Left renal cortex interstitium (tissue), 4 donors: ENCODE data around the gene PPFIA4. TPM values are rescaled to one million over a fixed set of nuclear protein-coding genes. Genes with fewer than 3 reads are reported as not detected.

ENCODE experiments used
- DNase-seq, 4 donors: peaks; one replicate each; pipeline ENCODE4 v3.0.0-alpha.2; 2013; ENCODE audit warnings: low read depth in 4 of 4, low spot score in 2 of 4, missing footprints in 1 of 4
- polyA plus RNA-seq, 4 donors: library from polyadenylated mRNA; unstranded; fragments of 120-200 nt; gene quantifications; one replicate each; pipeline ENCODE4 v1.2.1, GENCODE V29; 2013; ENCODE audit not compliant: insufficient read length in 4 of 4

Gene PPFIA4
- polyA plus RNA-seq, 4 donors, result 4.0 to 12.2 (median 8.5) TPM

DNA sequence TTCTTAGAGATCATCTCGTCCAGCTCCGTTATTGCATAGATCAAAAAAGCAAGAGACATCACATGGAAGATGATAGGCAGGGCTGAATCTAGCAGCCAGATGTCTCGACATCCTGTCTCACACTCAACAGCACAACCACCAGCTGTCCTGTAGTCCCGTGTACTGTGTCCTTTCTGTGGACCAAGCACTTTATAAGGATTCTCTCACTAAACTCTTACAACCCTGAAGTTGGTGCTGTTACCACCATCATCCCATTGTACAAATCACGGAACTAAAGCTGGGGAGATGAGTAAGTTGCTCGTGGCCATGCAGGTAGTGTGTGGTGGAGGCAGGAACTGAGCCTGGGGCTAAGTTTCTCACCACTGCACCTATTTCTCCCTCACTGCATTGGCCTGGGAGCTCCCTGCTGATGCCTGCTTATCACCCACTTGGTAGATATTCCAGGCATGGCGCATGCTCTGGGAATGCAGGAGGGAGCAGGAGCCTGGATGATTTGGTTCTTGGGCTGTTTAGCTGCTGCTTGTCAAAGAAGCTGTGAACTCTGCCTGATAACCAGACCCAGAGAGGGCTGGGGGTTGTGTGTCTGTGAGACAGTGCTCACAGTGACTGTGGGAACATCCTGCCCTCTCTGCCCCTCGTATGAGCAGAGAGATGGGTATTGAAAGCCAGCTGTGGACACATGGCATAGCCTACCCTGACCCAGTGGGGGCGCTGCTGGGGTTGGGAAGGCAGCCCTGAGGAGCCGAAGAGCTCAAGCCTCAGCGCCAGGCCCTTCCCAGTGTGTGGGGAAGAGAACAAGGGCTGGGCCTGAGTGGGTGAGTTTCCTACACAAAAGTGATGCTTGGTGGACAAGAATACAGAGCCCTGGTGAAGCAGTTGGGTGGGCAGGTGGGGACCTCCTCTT lies 13.6 kb downstream of the PPFIA4 start:
- no peak for DNase-seq

DNA sequence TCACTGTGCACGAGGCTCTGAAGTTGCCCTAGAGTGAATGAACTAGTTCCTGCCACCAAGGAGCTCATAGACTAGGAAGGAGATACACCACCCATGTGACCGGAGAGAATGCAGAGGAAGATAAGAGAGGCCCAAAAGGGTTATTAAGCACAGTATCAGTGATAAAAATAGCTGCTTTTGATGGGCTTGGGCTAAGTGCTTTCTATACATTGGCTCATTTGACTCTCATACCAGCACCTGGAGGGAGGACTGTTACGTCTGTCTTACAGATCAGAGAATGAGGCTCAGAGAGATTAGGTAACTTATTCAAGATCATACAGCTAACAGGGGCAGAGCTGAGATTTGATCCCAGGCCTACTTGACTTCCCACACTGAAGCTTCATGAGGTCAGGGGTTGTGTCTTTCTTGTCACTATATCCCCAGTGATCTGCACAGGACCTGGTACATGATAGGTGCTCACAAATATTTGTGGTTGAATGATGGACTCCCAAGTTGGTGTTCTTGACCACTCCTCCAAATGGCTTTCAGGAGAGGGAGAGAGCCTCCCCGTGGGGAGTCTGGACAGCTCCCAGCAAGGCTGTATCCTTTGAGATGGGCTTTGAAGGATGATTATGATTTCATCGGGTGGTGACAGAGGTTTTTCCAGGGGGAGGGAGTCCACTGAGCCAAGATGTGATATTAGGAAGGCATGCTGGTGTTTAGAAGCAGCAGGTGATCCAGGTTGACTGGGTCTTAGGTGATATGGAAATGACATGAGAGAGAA lies 14.4 kb downstream of the PPFIA4 start:
- no peak for DNase-seq

DNA sequence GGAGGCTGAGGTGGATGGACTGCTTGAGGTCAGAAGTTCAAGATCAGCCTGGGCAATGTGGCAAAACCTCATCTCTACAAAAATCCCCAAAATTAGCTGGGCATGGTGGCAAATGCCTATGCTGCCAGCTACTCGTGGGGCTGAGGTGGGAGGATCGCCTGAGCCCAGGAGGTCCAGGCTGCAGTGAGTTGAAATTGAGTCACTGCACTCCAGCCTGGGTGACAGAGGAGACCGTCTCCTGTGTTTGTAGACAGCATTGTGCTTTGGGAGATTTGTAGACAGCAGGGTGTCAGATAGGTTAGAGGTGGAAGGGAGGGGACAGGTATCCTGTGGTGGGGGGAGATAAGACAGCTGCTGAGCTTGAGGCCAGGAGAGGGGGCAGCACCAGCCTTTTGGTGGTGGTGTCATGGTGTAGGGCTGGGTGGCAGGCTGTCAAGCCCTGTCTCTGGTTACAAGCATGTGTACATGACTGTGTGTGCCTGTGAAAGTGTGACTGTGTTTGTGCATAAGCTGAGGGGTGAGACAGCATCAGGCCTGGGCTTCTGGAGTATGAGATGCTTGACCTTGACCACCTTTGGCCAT lies 15.2 kb downstream of the PPFIA4 start:
- no peak for DNase-seq

DNA sequence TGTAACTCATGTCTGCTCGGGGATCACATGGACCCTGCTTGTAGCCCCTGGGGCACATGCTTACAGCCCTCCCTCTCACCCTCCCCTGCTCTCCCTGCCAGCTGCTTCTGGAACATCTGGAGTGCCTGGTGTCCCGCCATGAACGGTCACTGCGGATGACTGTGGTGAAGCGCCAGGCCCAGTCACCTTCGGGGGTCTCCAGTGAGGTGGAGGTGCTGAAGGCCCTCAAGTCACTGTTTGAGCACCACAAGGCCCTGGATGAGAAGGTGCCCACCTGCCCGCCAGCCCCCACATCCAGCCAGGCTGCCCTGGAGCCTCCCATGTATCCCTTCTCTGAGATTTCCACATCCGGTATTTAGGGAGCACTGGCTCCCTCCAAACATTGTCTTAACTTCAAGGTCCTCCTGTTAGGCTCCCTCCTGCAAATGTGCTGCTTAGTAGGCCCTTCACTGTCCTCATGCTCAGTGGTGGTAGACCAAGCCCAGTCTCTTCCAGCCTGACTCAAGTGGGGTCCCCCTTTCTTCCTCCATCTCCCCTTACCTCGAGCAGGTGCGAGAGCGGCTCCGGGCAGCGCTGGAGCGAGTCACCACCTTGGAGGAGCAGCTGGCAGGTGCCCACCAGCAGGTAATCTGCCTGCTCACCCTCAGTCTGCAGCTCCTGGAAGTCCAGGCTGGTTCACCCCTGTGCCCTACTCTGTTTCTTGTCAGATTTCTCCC lies 17.7 kb downstream of the PPFIA4 start:
- DNase-seq, result no peak

GRCh38 chr1:203044546-203045250 lies 18.4 kb downstream of the PPFIA4 start:
- no peak for DNase-seq

GRCh38 chr1:203045336-203045735 lies 19.0 kb downstream of the PPFIA4 start:
- no peak for DNase-seq

DNA sequence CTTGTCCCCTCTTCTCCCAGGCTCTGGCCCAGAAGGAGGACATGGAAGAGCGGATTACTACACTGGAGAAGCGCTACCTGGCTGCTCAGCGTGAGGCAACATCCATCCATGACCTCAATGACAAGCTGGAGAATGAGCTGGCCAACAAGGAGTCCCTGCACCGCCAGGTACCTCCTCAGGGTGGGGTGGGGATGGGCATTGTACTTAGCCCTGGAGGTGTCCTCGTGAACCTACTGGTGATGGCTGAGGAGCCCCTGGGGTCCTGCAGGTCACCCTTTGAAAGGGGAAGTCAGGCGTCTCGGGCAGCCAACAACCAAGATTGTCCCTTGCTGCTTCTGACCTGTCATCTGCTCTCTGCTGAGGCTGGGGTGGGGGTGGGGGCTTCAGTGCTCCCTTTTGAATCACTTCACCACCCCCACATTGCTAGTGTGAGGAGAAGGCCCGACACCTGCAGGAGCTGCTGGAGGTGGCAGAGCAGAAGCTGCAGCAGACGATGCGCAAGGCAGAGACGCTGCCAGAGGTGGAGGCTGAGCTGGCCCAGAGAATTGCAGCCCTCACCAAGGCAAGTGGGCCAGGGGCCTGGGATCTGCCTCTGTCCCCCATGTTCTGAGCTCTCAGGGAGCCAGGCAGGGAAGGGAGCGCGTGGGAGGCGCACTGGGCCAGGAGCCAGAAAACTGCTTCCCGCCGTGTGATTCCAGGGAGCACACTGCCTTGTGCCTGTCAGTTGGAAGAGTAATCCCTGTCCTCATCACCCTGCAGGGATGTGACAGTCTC lies 19.7 kb downstream of the PPFIA4 start:
- DNase-seq, result no peak

DNA sequence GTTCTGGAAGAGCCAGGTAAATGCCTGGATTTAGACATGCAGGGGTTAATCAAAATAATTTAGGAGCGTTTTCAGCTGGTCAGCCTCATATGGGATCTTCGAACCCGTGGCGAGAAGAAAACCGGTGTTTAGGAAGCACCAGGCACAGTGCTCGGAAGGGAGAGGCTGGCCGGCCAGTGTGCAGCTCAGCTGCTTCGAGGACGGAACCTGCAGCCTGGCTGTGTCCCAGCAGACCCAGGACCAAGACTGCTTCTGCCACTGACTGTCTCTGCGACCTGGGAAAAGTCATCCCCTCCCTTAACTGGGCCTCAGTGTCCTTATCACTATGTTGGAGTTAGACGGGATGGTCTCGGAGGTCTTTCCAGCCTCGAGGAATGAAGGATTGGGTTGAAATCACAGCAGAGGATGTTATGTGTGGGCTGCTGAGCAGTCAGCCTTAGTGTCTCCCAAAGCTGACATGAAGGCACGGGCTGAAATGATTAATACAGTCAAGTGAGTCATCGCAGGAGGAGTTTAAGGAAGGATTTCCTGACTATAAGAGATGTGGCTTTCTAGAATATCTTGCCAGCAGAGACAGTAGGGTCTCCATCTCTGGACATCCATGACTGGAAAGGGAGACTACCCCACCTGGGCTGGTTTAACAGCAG lies 20.8 kb downstream of the PPFIA4 start:
- DNase-seq, result no peak

- DNase-seq, result no peak
Measured at GRCh38 chr1:203048086-203048485, 21.8 kb downstream of the PPFIA4 start.

DNA sequence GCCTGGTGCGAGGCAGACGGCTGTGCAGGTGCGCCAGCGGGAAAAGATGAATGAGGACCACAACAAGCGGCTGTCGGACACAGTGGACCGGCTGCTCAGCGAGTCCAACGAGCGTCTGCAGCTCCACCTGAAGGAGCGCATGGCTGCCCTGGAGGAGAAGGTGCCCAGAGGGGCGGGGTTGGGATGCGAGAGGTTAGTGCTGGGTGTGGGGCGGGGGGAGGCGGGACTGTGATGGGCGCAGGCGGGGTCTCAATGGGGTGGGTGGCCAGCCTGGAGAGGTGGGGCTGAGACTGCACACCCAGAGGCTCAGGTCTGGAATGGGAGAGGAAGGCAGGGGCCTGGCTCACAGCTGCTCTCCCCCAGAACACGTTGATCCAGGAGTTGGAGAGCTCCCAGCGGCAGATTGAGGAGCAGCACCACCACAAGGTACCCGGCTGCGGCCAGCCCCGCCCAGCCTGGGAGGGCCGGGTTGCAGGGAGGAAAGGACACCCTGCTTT lies 22.3 kb downstream of the PPFIA4 start:
- DNase-seq, result no peak

DNA sequence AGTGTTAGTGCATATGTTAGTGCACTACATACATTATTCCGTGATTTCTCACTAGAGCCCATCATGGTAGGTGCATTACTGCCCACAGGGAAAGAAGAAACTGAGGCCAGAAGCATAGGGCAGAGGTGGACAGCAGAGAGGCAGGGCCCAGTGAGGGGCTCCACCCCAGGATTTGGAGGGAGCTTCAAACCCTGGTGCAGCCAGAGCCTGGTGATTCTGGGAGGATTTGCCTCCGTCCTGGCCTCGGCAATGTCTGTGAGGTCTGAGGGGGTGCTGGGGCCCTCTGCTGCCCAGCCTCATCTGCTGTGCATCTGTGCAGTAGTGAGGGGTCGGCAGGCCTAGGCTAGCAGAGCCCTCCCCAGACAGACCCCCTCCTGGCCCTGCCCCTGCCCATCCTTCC lies 22.8 kb downstream of the PPFIA4 start:
- DNase-seq, result no peak

GRCh38 chr1:203049576-203050180 lies 23.4 kb downstream of the PPFIA4 start:
- no peak for DNase-seq

DNA sequence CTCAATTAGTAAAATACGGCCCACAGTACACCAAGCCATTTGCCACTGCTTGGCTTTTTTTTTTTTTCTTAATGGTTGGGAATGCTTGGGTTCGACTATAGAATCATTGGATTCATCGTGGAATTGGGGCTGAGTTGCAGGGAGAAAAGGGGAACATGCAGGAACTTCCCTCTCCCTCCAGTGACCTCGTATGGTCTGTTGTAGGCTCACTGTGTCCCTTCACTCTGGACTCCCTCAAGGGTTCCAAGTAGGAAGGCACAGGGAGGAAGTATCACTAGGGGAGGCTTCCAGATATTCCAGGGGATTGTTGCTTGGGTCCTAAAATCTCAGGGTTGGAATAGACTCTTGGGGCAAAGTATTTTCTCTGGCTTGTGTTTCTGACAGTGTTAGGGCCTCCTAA lies 24.5 kb downstream of the PPFIA4 start:
- DNase-seq, result no peak

- DNase-seq, result no peak
Measured at GRCh38 chr1:203051841-203052324, 25.6 kb downstream of the PPFIA4 start.

- DNase-seq, result no peak
Measured at GRCh38 chr1:203052601-203053000, 26.3 kb downstream of the PPFIA4 start.

- DNase-seq, result no peak
Measured at GRCh38 chr1:203054184-203054583, 27.9 kb downstream of the PPFIA4 start.

DNA sequence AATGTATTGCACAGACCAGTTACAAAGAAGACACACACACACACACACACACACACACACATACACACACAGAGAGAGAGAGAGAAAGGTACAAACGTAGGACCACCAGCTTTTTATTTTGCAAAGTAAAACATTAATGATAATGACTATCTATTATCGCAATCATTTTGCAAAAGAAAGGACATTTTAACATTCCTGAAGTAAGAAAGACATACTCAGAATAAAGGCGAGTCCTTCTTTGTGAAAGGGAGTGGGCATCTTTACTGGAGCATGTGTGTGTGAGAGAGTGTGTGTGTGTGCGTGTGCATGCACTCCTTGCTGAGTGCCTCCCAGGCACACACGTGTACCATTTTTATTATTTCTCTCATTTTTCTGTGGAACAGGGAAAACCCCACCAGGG lies 28.4 kb downstream of the PPFIA4 start:
- DNase-seq, result no peak

- DNase-seq, result no peak
Measured at GRCh38 chr1:203055161-203055799, 29.0 kb downstream of the PPFIA4 start.
